GM12878 (cell line): ENCODE results near the gene RORB. TPM values are rescaled to one million over a fixed set of nuclear protein-coding genes. Genes with fewer than 3 reads are reported as not detected.

Source experiments
- ATAC-seq: fragments of 200-7000 bp; cut with Tn5 transposase; 3 replicates; pipeline ENCODE4 v1.9.1; 2020; ENCODE audit warnings: mild to moderate bottlenecking, moderate library complexity
- BruUV-seq: library from RNA; stranded (reverse); fragments of 400-500 nt; replicated peaks from 2 replicates; lab custom pipeline; 2021; lab: Mats Ljungman, UMichigan
- CTCF ChIA-PET: fragments of 300-600 bp; sonication (Branson Sonifier 250); formaldehyde crosslinking; extraction: SDS; loops from one replicate; lab custom pipeline; 2021; ENCODE audit warnings: inconsistent platforms; lab: Yijun Ruan, JAX
- POLR2A ChIA-PET: fragments of 350-600 bp; formaldehyde crosslinking; extraction: SDS; loops from one replicate; lab custom pipeline; 2021; ENCODE audit warnings: inconsistent platforms; lab: Charles Lee
- RAD21 ChIA-PET: fragments of 300-600 bp; sonication (Branson Sonifier 250); formaldehyde crosslinking; loops from one replicate; lab custom pipeline; 2023; ENCODE audit warnings: antibody characterized with exemption; ENCODE audit not compliant: unreplicated experiment; lab: Charles Lee
- SMC1A ChIA-PET: fragments of 300-600 bp; sonication (Branson Sonifier 250); formaldehyde crosslinking; loops from one replicate; lab custom pipeline; 2023; ENCODE audit not compliant: unreplicated experiment, uncharacterized antibody; lab: Charles Lee
- DNase-seq: peaks from one replicate; pipeline ENCODE4 v3.0.0-alpha.2; 2011; ENCODE audit warnings: low read depth, low spot score
- FAIRE-seq: peaks from 3 replicates; lab custom pipeline; 2011; peaks lifted over from hg19 to GRCh38; lab: Jason Lieb, UNC
- H2AFZ ChIP-seq: 2 replicates; pipeline ENCODE4 v1.6.0; 2011; ENCODE audit warnings: low read depth, low read length, control low read depth; ENCODE audit not compliant: control insufficient read depth
- H3K27ac ChIP-seq: 2 replicates; pipeline ENCODE4 v1.5.1; 2011; ENCODE audit warnings: control low read depth; ENCODE audit not compliant: control insufficient read depth, insufficient read depth
- H3K27me3 ChIP-seq, 2 experiments: replicated peaks in 1 of 2; 2 replicates each; pipeline versions ENCODE4 v1.6.0 to v1.6.1; 2011; ENCODE audit warnings: low read length in 1 of 2; ENCODE audit not compliant: control insufficient read depth in 2 of 2, insufficient read depth in 2 of 2
- H3K36me3 ChIP-seq, 2 experiments: 2 replicates each; pipeline ENCODE4 v1.5.1; 2011; ENCODE audit warnings: low read length in 1 of 2; ENCODE audit not compliant: control insufficient read depth in 2 of 2, insufficient read depth in 2 of 2
- H3K4me1 ChIP-seq: 2 replicates; pipeline ENCODE4 v1.6.1; 2011; ENCODE audit warnings: mild to moderate bottlenecking, low read length, moderate library complexity, mixed read lengths; ENCODE audit not compliant: control insufficient read depth, insufficient read depth
- H3K4me2 ChIP-seq: 2 replicates; pipeline ENCODE4 v1.6.0; 2011; ENCODE audit warnings: control low read depth; ENCODE audit not compliant: control insufficient read depth, insufficient read depth
- H3K4me3 ChIP-seq: fragments of 200-600 bp; sonication (generic); 2 replicates; pipeline ENCODE4 v1.5.1; 2016
- H3K79me2 ChIP-seq: 2 replicates; pipeline ENCODE4 v1.6.0; 2011; ENCODE audit warnings: low read length; ENCODE audit not compliant: control insufficient read depth, insufficient read depth
- H3K9ac ChIP-seq: 2 replicates; pipeline ENCODE4 v1.8.0; 2011; ENCODE audit warnings: low read length, control low read depth, mixed read lengths; ENCODE audit not compliant: control insufficient read depth, insufficient read depth
- H3K9me3 ChIP-seq: replicated peaks from 3 replicates; pipeline ENCODE4 v1.5.1; 2011; ENCODE audit warnings: mild to moderate bottlenecking, low read length; ENCODE audit not compliant: control insufficient read depth, insufficient read depth
- H4K20me1 ChIP-seq: 2 replicates; pipeline ENCODE4 v1.6.0; 2011; ENCODE audit not compliant: control insufficient read depth, insufficient read depth
- ATF7 ChIP-seq: fragments of 450-650 bp; IDR thresholded peaks from 2 replicates; pipeline ENCODE4 v1.6.1; 2016; ENCODE audit warnings: low read depth, mild to moderate bottlenecking
- BHLHE40 ChIP-seq, 2 experiments: fragments of 450-650 bp in 1 of 2; IDR thresholded peaks; 2 replicates each; pipeline ENCODE4 v1.6.1; 2011 to 2017; ENCODE audit warnings: low read depth in 2 of 2, borderline replicate concordance in 1 of 2, improper control_type of control experiment in 1 of 2, low read length in 1 of 2, mild to moderate bottlenecking in 1 of 2
- CHD1 ChIP-seq: IDR thresholded peaks from 2 replicates; pipeline ENCODE4 v1.6.1; 2012; ENCODE audit warnings: low read depth, low read length, improper control_type of control experiment
- CREM ChIP-seq: IDR thresholded peaks from 2 replicates; pipeline ENCODE4 v1.6.1; 2014; ENCODE audit warnings: antibody characterized with exemption, low read depth
- FOXM1 ChIP-seq: IDR thresholded peaks from 2 replicates; pipeline ENCODE4 v1.6.1; 2012; ENCODE audit warnings: low read depth, mild to moderate bottlenecking, inconsistent platforms, low read length, moderate library complexity
- MYB ChIP-seq: fragments of 150-350 bp; IDR thresholded peaks from 2 replicates; pipeline ENCODE4 v1.6.1; 2014; ENCODE audit warnings: mild to moderate bottlenecking, low read depth, low read length, borderline replicate concordance
- RBBP5 ChIP-seq: fragments of 200-600 bp; sonication (generic); conservative IDR thresholded peaks from 2 replicates; pipeline ENCODE4 v1.6.1; 2016
- RCOR1 ChIP-seq: conservative IDR thresholded peaks from 2 replicates; pipeline ENCODE4 v1.6.1; 2012; ENCODE audit warnings: low read depth, low read length, improper control_type of control experiment
- SREBF1 ChIP-seq: IDR thresholded peaks from 2 replicates; pipeline ENCODE4 v1.6.1; 2012; ENCODE audit warnings: mild to moderate bottlenecking, low read length
- SUPT20H ChIP-seq: IDR thresholded peaks from 2 replicates; pipeline ENCODE4 v1.6.1; 2011; ENCODE audit warnings: low read depth, mild to moderate bottlenecking, low read length, moderate library complexity, borderline replicate concordance; ENCODE audit not compliant: control insufficient read depth
- TARDBP ChIP-seq: IDR thresholded peaks from 2 replicates; pipeline ENCODE4 v1.6.1; 2016; ENCODE audit warnings: borderline replicate concordance
- ZNF622 ChIP-seq: fragments of 450-650 bp; IDR thresholded peaks from 2 replicates; pipeline ENCODE4 v1.6.1; 2017; ENCODE audit warnings: mild to moderate bottlenecking, inconsistent platforms
- ZZZ3 ChIP-seq: IDR thresholded peaks from 2 replicates; pipeline ENCODE4 v1.6.1; 2011; ENCODE audit warnings: low read depth; ENCODE audit not compliant: control insufficient read depth, insufficient read length
- WGBS: methylation state at CpG from one replicate; pipeline ENCODE4 v1.1.6; 2016; ENCODE audit warnings: low lambda C conversion rate; ENCODE audit not compliant: insufficient replicate concordance, insufficient coverage; ENCODE audit errors: missing lambda C conversion rate; 5-methylcytosine and 5-hydroxymethylcytosine counted together
- in situ Hi-C: fragments of 300-500 bp; cut with MboI; formaldehyde crosslinking; loops from 9 replicates; pipeline ENCODE4 v1.14.3; 2018; ENCODE audit warnings: mixed read lengths
- intact Hi-C: fragments of 100-400 bp; cut with micrococcal nuclease; formaldehyde crosslinking; loops from one replicate; pipeline ENCODE4 v1.14.2; 2022; ENCODE audit not compliant: unreplicated experiment
- polyA plus RNA-seq, 11 experiments: library from polyadenylated mRNA; depleted of rRNA in 4 of 11; unstranded in 6 of 11; stranded (reverse) in 5 of 11; fragments of >200 nt; fragmentation: Nextera tagmentation in 4 of 11; fragmentation: Illumina TruSeq in 1 of 11; extraction: Ambion mirVana in 4 of 11; extraction: Trizol in 1 of 11; gene quantifications; 1 replicate in 1 of 11; 2 replicates in 10 of 11; pipeline versions ENCODE4 v1.2.1 to v1.2.3, GENCODE V29; 2011 to 2016; ENCODE audit warnings: inconsistent platforms in 2 of 11, missing spikeins in 2 of 11, low read depth in 1 of 11
- total RNA-seq, 4 experiments: library from RNA; depleted of rRNA in 3 of 4; stranded (reverse); fragments of >200 nt in 3 of 4; fragmentation: Illumina TruSeq in 1 of 4; extraction: Trizol in 1 of 4; gene quantifications; 2 replicates each; pipeline versions ENCODE4 v1.2.1 to v1.2.3, GENCODE V29; 2013 to 2021
- TF ChIP-seq, protein P1 (sequence below): IDR thresholded peaks from 2 replicates; pipeline ENCODE4 v1.6.1; 2011; ENCODE audit warnings: borderline replicate concordance, low read depth, mild to moderate bottlenecking, moderate library complexity, mixed read lengths, low read length; ENCODE audit not compliant: insufficient read depth; ENCODE audit errors: extremely low read length
- TF ChIP-seq, protein P2 (sequence below): fragments of 450-650 bp; conservative IDR thresholded peaks from 2 replicates; pipeline ENCODE4 v1.6.1; 2017; ENCODE audit warnings: mild to moderate bottlenecking, moderate library complexity
- TF ChIP-seq, protein P3 (sequence below): IDR thresholded peaks from 2 replicates; pipeline ENCODE4 v1.6.1; 2012; ENCODE audit warnings: low read depth, low read length, improper control_type of control experiment
- TF ChIP-seq, protein P4 (sequence below): IDR thresholded peaks from 2 replicates; pipeline ENCODE4 v1.6.1; 2012; ENCODE audit warnings: improper control_type of control experiment, low read depth, low read length; ENCODE audit not compliant: insufficient replicate concordance

RORB gene
- total and polyA plus RNA-seq, 10 of the 15 experiments (the other 5 are each of a cell fraction or from before 2014, with no cell fraction given): under 0.01 to 0.01 TPM; not detected in 8

DNA sequence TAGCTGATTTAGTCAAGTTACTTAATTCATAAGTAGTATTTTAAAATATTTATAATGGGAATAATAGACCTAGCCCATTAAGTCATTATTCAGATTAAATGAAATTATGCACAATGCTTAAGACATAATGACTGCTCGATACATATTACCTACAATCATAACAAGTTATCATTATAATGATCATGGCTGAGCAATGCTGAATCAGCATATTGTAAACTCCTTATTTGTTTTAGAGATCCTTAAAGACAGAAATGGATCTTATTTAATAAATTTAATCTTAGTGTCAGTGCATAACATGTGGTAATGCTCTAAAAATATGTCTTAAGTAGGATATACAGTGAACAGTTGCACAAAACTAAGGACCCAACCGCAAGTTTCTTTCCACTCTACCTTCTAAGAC lies 221.6 kb downstream of the RORB start:
- Histone ChIP-seq H3K27ac (no peak overlapping the region), H3K4me3 (no peak overlapping the region), H3K79me2 (no peaks in the 10 kb centered on the region), H3K4me1 (no peaks in the 10 kb centered on the region), H3K36me3 (no peaks in the 10 kb centered on the region), H3K4me2 (no peak overlapping the region), H4K20me1 (no peaks in the 10 kb centered on the region), H3K9me3 (no peaks in the 10 kb centered on the region), H3K9ac (no peak overlapping the region), H3K27me3 (no peaks in the 10 kb centered on the region; a peak in 1 of 4 replicates), H2AFZ (no peak overlapping the region)
- POLR2A ChIA-PET: no interaction called here
- 44% methylated on average over 2 of the region's 2 CpGs for WGBS
- no TSS peak for BruUV-seq
- FAIRE-seq (no peak), ATAC-seq (no peak), DNase-seq (no peak)
- RAD21 ChIA-PET: no interaction called here
- in situ Hi-C loops (no loop called here), intact Hi-C loops (no loop called here)
- SMC1A ChIA-PET: no interaction called here
- CTCF ChIA-PET: no interaction called here
- no peak for TF ChIP-seq ZNF622
- TF ChIP-seq SREBF1: no peak
- TF ChIP-seq MYB: no peak
- no peak for TF ChIP-seq CREM
- no peak for TF ChIP-seq RBBP5
- no peak for TF ChIP-seq FOXM1
- no peak for TF ChIP-seq BHLHE40 (IDR thresholded peaks at IDR 0.05; ENCODE audit: borderline replicate concordance in 1 of 2, low read depth in 2 of 2, low read length in 1 of 2)
- TF ChIP-seq ATF7: no peak
- TF ChIP-seq, protein P1, sequence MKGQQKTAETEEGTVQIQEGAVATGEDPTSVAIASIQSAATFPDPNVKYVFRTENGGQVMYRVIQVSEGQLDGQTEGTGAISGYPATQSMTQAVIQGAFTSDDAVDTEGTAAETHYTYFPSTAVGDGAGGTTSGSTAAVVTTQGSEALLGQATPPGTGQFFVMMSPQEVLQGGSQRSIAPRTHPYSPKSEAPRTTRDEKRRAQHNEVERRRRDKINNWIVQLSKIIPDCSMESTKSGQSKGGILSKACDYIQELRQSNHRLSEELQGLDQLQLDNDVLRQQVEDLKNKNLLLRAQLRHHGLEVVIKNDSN: no peak
- TF ChIP-seq, protein P2, sequence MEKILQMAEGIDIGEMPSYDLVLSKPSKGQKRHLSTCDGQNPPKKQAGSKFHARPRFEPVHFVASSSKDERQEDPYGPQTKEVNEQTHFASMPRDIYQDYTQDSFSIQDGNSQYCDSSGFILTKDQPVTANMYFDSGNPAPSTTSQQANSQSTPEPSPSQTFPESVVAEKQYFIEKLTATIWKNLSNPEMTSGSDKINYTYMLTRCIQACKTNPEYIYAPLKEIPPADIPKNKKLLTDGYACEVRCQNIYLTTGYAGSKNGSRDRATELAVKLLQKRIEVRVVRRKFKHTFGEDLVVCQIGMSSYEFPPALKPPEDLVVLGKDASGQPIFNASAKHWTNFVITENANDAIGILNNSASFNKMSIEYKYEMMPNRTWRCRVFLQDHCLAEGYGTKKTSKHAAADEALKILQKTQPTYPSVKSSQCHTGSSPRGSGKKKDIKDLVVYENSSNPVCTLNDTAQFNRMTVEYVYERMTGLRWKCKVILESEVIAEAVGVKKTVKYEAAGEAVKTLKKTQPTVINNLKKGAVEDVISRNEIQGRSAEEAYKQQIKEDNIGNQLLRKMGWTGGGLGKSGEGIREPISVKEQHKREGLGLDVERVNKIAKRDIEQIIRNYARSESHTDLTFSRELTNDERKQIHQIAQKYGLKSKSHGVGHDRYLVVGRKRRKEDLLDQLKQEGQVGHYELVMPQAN: no peak
- no peak for TF ChIP-seq ZZZ3
- TF ChIP-seq, protein P3, sequence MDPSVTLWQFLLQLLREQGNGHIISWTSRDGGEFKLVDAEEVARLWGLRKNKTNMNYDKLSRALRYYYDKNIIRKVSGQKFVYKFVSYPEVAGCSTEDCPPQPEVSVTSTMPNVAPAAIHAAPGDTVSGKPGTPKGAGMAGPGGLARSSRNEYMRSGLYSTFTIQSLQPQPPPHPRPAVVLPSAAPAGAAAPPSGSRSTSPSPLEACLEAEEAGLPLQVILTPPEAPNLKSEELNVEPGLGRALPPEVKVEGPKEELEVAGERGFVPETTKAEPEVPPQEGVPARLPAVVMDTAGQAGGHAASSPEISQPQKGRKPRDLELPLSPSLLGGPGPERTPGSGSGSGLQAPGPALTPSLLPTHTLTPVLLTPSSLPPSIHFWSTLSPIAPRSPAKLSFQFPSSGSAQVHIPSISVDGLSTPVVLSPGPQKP: no peak
- no peak for TF ChIP-seq CHD1
- TF ChIP-seq, protein P4, sequence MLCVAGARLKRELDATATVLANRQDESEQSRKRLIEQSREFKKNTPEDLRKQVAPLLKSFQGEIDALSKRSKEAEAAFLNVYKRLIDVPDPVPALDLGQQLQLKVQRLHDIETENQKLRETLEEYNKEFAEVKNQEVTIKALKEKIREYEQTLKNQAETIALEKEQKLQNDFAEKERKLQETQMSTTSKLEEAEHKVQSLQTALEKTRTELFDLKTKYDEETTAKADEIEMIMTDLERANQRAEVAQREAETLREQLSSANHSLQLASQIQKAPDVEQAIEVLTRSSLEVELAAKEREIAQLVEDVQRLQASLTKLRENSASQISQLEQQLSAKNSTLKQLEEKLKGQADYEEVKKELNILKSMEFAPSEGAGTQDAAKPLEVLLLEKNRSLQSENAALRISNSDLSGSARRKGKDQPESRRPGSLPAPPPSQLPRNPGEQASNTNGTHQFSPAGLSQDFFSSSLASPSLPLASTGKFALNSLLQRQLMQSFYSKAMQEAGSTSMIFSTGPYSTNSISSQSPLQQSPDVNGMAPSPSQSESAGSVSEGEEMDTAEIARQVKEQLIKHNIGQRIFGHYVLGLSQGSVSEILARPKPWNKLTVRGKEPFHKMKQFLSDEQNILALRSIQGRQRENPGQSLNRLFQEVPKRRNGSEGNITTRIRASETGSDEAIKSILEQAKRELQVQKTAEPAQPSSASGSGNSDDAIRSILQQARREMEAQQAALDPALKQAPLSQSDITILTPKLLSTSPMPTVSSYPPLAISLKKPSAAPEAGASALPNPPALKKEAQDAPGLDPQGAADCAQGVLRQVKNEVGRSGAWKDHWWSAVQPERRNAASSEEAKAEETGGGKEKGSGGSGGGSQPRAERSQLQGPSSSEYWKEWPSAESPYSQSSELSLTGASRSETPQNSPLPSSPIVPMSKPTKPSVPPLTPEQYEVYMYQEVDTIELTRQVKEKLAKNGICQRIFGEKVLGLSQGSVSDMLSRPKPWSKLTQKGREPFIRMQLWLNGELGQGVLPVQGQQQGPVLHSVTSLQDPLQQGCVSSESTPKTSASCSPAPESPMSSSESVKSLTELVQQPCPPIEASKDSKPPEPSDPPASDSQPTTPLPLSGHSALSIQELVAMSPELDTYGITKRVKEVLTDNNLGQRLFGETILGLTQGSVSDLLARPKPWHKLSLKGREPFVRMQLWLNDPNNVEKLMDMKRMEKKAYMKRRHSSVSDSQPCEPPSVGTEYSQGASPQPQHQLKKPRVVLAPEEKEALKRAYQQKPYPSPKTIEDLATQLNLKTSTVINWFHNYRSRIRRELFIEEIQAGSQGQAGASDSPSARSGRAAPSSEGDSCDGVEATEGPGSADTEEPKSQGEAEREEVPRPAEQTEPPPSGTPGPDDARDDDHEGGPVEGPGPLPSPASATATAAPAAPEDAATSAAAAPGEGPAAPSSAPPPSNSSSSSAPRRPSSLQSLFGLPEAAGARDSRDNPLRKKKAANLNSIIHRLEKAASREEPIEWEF: no peak
- TF ChIP-seq RCOR1: no peak
- TF ChIP-seq TARDBP: no peak
- TF ChIP-seq SUPT20H: no peak
